ENCODE data around the gene PRSS33.

The PRSS33 gene

DNA sequence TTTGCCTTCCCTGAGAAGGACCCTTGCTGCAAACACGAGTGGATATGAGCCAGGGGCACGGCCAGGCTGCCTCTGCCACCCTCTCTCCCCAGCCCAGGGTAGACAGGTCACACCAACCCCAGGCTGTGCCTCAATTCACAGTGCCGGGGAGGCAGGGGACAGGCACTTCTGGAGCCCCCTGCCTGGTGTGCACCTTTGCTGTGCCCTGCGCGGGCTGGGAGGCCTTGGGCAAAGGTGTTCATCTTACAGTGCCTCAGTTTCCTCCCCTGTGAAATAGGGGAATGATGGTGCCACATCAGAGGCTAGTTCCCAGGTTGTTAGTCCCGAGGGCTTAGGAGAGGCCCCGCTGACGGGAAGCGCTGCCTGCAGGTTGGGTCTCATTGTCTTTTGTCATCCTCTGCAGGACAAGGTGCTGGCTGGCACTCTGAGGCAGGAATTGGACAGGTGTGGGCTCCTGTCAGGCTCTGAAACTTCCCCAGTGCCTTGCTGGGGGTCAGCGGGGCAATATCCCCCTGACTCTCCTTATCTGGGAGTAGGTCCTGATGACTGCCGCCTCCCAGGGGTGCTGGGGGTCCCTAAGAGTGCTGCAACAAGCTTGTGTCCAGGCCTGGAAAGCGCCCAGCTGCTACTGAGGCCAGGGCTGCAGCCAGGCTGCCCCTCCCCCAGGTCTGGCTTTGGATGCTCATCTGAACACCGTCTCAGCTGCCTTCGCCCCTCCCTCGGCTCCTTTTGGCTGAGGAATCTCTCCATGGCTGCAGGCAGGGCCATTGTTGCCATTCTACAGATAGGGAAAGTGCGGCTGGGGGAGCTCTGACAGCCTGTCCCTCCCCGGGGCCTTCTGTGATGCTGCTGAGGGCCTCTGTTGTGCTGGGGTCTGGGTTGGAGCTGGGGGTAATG is 32.8 kb upstream of the PRSS33 start:
- no peak for DNase-seq

DNA sequence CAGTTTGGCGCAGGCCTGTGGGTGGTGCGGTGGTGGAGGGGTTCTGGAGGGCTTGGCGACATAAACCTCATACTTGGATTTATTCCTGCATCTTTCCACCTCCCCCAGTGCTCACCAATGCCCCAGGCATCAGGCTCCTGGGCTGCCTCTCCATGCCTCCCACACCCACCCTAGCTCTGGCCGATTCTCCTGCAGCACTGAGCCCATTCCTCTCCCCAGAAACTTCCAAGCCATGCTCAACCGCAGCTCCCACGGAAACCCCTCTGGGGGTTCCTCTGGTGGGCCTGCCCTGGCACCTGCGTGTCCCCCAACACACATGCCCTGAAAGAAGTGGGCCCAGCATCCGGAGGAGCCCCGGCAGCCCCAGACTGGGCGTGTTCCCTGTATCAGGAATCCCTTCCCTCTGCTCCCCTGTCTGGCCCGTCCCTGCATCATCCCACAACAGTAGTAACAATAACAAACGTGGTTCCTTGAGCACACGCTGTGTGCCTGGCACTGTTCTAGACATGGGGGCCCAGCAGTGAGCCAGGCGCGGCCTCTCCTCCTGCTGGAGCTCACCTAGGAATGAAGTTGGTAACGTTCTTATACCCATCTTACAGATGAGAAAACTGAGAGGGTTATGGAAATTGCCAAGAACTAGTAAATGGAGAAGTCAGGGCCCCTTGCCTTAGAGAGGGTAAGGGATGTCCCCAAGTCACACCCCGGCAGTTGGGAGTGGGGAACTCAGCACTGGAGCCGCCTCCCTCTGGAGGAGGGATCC is 32.0 kb upstream of the PRSS33 start:
- no peak for DNase-seq

DNA sequence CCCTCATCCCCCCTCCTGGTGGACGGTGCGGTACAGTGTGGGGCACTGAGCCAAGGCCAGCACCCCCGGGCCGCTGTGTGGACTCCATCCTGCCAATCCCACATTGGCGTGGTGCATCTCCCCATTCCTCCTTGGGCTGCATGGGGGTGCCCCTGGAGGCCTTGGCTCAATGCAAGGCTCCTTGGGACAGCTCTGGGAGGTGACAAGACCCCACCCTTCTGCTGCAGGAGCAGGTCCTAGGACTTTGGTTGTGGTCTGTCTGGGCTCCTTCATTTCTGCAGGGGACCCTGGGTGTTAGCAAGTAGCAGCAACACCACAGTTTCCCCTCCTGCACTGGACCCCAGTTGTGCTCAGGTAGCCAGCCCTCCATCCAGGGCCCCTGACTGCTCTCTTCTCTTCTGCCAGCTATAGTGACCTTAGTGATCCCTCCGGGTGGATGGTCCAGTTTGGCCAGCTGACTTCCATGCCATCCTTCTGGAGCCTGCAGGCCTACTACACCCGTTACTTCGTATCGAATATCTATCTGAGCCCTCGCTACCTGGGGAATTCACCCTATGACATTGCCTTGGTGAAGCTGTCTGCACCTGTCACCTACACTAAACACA is 31.0 kb upstream of the PRSS33 start:
- DNase-seq = no peak

DNA sequence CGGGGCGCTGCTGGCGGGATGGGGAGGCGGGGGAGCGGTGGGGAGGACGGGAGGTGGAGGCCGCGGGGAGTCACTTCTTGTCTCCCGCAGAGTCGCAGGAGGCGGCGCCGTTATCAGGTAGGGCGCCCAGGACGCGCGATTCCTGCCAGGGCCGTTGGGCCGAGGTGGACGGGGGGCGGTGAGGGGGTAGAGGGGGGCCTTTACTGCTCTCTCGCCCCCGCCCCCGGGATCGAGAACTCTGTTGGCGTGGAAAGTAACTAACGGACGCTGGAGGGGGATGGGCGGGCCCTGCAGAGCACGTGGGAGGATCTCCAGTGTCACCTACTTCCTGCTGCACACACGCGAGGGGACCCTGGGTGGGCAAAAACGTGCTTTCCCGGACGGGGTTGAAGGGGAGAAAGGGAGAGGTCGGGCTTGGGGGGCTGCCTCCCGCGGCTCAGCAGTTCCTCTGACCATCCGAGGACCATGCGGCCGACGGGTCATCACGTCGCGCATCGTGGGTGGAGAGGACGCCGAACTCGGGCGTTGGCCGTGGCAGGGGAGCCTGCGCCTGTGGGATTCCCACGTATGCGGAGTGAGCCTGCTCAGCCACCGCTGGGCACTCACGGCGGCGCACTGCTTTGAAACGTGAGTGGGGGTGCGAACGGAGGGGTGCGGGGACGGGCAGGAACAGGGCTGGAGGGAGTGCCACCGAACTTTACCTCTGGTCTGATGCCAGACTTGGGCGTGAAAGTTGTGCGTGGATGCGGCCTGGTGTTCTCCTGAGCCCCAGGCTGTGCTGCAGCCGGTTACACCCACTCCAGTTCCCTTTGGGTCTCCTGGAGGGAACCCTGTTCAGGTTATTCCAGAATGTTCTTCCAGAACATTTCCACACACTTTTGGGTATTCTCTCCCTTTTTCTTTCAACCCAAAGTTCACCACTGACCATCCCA is 30.2 kb upstream of the PRSS33 start:
- no peak for DNase-seq

DNA sequence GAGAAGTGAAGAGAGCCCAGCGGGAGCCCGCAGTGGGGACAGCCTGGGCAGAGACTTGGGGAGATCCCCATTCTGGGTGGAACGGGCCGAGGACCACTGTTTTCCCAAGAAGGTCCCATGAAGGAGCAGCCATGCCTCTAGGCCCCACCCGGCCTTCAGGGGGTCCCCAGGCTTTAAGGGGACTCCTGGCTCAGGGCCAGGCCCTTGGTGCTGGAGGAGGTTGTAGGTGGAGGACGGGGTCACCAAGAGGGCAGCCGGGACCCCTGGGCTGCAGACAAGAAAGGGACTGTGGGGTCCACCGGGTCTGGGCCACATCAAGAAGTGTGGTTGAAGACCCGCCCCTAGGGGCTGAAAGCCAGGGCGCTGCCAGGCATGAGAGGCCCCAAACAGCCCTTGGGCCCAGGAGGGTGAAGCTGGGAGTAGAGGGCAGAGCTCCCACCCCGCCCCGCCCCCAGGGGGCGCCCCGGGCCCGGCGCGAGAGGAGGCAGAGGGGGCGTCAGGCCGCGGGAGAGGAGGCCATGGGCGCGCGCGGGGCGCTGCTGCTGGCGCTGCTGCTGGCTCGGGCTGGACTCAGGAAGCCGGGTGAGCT is 29.5 kb upstream of the PRSS33 start, which contains the start of gene PRSS21:
TSS of gene PRSS21 (plus strand) at position 487 of the 589 bp plus-strand sequence. CDS start at position 519, 32 bp downstream.
- no peak for DNase-seq

DNA sequence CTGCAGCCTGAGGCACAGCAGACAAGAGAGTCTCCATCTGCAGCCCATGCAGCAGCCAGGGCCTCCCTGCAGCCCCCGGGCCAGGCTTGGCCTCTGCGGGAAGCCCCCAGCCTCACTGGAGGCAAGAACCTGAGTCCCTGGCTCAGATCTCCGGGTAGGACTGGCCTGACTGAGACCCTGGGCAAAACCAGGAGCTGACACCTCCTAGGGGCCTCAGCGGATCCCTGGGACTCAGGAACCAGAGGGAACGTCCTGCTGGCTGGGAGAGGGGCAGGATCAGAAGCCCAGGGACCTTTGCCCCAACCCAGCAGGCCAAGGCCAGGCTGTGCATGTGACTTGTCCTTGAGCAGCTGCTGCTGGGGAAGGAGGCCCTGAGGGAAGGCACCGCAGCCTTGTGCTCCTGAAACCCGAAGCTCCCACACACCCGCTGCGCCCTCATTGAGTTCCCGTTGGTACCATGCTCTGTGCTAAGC is 28.0 kb upstream of the PRSS33 start:
- no peak for DNase-seq

DNA sequence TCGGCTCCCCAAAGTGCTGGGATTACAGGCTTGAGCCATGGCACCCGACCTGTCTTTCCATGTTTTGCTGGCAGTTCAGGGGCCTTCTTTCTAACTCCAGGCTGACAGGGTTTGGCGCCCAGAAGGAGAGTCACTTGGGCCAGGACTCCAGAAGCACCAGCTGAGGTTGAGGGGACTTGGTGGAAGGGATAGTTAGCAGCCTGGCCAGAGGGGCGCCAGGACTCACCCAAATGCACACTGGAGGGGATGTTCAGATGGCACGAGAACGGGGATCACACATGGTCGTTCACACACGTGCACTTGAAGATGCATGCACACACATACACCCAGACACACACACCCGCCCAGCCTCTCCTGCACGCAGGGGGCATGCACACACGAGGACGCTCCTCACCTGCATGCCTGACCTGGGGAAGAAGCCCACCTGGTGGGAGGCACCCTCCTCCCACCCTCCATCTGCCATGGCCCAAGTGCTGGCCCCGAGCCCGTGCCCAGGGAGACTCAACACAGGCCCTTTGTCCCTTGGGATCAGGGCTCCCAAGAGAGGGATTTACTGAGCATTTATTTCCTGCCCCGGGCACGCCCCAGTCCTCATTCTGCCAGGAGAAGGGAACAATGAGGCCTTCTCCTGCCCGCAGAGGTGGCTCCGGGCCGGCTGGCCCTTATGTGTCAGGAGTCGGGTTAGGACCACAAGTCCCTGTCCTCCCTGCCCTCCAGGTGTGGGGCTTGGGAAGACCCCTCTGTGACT is 27.4 kb upstream of the PRSS33 start:
- no peak for DNase-seq

DNA sequence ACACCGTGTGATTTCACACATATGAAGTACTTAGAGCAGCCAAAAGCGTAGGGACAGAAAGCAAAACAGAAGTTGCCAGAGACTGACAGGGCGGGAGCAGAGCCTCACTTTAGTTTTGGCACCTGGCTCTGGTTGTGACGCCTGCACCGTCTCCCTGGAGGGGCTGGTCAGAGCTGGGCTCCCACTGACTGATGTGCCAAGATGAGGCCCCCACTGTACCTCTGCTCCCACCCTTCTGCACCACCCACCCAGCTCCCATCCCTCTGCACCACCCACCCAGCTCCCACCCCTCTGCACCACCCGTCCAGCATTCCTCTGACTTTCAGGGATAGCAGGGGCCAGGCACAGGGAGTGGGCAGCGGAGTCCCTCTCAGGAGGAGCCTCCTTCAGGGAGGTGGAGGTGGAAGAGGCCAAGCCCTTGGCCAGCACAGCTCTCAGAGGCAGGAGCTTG is 26.4 kb upstream of the PRSS33 start:
- DNase-seq = no peak

DNA sequence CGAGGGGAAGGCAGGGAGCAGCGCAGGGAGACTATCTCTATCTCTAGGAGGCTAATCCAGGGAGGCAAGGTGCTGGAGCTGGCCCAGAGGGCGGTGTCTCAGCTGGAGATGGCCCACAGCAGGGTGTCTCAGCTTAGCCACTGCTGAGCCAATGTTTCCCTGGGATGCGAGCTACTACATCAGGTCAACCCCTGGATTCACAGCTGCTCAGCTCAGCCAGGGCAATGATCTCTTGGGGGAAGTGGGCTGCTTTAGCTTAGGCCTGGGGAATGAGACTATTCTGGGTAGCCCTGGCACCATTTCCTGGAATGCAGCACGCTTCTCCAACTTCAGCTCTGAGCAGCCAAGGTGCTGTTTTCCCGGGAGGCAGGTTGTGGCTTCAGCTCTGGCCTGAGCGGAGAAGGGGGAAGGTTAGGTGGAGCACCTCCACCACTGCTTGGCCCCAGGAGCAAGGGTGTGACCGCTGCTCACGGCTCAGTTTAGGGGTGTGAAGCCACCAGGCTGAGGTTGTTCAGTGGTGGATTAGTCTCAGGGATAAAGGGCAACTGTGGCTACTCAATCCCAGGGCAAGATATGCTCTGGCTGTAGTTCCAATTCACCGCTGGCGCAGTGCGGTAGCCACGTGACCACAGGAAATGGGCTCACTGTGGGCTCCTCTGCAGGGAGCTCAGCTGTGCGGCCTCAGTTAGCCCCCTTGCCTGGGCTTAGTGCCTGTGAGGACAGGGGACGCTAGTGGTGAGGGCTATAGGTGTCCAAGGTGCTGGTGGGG is 24.5 kb upstream of the PRSS33 start:
- DNase-seq = no peak

DNA sequence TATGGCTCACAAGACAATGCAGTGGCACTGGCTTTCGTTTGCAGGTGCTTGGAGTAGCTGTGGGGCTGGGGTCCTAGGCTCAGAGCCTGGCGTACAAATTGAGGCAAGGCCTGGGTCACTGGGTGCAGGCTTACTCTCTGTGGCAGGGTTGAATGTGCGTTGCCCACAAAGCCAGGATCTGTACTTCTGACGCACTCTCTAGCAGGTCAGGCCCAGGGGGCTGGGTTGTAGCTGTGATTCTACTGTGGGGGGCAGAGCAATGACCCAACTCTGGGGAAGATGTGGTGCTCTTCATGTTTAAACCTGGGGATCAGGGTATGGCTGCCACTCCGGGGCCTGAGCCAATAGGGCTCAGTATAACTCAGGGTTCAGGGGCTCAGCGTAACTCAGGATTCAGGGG is 23.3 kb upstream of the PRSS33 start:
- no peak for DNase-seq

DNA sequence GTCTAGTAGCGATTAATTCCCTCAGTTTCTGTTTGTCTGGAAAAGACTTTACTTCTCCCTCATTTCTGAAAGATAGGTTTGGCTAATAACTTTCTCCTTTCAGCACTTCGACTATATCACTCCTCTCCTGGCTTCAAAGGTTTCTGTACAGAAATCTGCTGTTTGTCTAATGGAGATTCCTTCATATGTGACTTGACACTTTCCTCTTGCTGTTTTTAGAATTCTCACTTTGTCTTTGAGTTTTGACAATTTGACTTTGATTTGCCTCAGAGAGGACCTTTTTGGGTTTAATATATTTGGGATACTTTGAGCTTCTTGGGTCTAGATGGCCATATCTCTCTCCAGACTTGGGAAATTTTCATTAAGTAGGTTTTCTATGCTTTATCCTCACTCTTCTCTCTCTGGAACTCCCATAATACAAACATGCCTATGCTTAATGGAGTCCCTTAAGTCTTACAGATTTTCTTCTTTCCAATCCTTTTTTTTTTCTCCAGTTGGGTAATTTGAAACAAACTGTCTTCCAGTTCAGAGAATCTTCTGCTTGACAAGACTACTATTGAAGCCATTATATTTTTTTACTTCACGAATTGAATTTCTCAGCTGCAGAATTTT is 21.9 kb upstream of the PRSS33 start:
- no peak for DNase-seq

DNA sequence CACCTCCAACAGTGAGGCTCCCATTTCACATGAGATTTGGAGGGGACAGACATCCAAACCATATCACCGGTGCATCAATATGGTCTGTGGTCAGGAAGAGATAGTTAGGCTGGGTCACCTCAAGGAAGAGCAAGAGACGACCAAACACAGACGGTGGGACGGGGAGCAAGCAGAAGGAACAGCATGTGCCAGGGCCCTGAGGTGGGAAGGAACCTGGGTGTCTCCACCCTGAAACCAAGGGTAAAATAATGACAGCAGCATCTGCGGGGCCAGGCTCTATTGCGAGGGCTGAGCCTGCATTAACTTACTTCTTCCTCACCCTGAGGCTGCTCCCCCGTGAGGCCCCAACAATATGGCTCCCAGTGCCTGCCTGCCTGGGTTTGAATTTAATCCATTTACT is 20.8 kb upstream of the PRSS33 start:
- no peak for DNase-seq

DNA sequence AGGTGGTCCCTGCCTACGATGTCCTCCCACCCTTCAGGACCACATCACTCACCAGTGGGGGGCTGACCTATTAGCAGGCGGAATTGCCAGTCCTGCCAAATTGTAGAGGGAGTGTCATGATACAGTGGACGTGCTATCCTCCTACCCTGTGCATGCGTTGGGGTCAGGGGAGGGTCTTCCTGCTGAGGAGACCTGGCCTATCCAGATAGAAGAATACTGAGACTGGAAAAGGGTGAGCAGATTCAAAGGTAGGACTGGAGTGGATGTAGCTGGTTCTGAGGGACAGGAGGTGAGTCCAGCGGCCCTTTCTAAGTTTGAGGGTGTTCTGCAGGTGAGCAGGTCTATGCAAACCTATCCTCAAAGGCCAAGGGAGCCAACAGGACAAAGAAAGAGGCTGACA is 18.9 kb upstream of the PRSS33 start:
- no peak for DNase-seq

DNA sequence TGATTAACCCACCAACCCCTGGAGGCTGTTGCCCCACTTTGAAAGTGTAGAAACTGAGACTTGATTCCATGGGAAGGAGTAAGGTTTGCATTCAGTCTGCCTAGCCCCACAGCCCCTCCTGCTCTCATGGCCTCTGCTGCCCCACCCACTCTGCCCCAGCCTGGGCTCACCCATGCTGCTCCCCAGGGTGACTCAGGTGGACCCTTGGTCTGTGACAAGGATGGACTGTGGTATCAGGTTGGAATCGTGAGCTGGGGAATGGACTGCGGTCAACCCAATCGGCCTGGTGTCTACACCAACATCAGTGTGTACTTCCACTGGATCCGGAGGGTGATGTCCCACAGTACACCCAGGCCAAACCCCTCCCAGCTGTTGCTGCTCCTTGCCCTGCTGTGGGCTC is 17.4 kb upstream of the PRSS33 start:
- DNase-seq = no peak

DNA sequence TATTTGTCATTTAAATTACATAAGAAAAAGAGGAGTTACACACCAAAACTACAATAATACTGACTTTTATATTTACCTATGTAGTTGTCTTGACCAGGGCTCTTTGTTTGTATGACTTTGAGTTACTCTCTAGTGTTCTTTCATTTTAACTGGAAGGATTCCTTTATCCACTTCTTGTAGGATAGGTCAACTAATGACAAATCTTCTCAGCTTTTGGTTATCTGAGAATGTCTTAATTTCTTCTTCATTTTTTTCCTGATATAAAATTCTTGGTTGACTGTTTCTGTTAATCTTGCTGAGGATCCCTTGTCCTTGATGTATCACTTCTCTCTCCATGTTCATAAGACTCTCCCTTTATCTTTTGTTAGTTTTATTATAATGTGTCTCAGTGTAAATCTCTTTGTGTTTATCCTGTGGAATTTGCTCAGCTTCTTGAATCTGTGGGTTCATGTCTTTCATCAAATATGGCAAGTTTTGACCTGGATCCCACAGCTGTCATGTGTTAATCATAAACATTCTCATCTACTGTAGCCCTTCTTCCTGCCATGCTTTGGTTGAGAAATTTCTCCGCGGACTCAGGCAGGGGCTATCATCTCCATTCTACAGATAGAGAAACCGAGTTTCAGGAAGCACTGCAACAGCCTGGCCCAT is 16.3 kb upstream of the PRSS33 start:
- no peak for DNase-seq

DNA sequence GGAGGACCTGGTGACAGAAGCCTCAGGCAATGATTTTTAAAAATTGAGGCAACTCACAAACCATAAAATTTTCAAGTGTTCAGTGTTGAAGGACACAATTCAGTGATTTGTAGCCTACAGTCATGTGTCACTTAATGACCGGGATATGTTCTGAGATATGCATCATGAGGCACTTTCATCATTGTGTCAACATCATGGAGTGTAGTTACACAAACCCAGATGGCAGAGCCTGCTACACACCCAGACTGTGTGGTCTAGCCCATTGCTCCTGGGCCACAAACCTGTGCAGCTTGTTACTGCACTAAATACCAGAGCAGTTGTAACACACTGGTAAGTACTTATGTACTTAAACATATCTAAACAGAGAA is 12.5 kb upstream of the PRSS33 start:
- no peak for DNase-seq

DNA sequence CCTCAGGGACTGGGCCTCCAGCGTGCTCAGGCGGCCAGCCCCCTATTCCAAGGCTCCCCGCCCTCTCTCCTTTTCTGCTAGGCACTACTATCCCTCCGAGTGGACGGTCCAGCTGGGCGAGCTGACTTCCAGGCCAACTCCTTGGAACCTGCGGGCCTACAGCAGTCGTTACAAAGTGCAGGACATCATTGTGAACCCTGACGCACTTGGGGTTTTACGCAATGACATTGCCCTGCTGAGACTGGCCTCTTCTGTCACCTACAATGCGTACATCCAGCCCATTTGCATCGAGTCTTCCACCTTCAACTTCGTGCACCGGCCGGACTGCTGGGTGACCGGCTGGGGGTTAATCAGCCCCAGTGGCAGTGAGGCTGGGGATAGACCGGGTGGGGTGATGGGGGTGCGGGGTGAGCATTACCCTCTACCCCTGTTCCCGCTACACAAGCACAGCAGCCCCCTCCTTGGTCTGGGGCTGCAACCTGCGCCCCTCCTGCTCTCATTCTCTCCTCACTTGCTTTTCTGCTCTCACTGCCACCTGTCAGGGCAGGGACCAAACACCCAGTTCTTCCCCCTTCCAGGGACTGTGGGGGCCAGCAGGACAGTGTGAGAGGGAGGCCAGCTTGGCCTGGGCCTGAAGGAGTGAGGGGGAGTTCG is 12.0 kb upstream of the PRSS33 start:
- DNase-seq = no peak

DNA sequence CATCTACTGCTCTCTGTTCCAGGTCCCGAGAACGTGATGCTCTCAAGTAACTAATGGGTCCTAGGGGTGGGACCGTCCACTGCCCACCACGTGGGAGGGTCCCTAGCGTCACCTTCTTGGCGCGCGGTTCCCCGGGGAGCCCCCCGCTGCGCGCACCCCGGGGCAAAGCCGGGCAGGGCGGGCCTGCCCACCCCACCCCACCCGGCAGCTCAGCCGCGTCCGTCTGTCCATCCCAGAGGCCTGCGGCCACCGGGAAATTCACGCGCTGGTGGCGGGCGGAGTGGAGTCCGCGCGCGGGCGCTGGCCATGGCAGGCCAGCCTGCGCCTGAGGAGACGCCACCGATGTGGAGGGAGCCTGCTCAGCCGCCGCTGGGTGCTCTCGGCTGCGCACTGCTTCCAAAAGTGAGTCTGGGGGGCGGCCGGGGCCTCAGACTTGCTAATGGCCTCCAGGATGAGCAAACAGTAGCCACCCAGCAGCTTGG is 11.4 kb upstream of the PRSS33 start:
- no peak for DNase-seq
